SHP77 treated with DMSO at 0.1 percent for 48 hours (cell line): ENCODE results near the gene TP73.

Experiments used
- DNase-seq: peaks from one replicate; lab custom pipeline; 2025; lab: John Stamatoyannopoulos, UW

Gene TP73

GRCh38 chr1:3689138-3689750, 36.9 kb downstream of the TP73 start:
- no peak for DNase-seq

GRCh38 chr1:3690282-3691065, 38.2 kb downstream of the TP73 start:
- no peak for DNase-seq

- DNase-seq, result no peak
Measured at GRCh38 chr1:3691421-3692204, 39.3 kb downstream of the TP73 start.

GRCh38 chr1:3692598-3692997, 40.3 kb downstream of the TP73 start:
- no peak for DNase-seq

GRCh38 chr1:3693321-3693720, 41.0 kb downstream of the TP73 start:
- DNase-seq, result no peak

- DNase-seq, result peak; percentile 45
Measured at GRCh38 chr1:3695326-3696217, 43.3 kb downstream of the TP73 start.

GRCh38 chr1:3696689-3697088, 44.4 kb downstream of the TP73 start:
- DNase-seq, result no peak

GRCh38 chr1:3697104-3697503, 44.8 kb downstream of the TP73 start:
- no peak for DNase-seq

GRCh38 chr1:3697810-3698209, 45.5 kb downstream of the TP73 start:
- peak; percentile 81 for DNase-seq

- no peak for DNase-seq
Measured at GRCh38 chr1:3698660-3699408, 46.5 kb downstream of the TP73 start.

- no peak for DNase-seq
Measured at GRCh38 chr1:3699596-3699995, 47.3 kb downstream of the TP73 start.

GRCh38 chr1:3700631-3701030, 48.3 kb downstream of the TP73 start:
- DNase-seq, result no peak

- no peak for DNase-seq
Measured at GRCh38 chr1:3702528-3702927, 50.2 kb downstream of the TP73 start.

- no peak for DNase-seq
Measured at GRCh38 chr1:3702990-3703728, 50.8 kb downstream of the TP73 start.

- no peak for DNase-seq
Measured at GRCh38 chr1:3703786-3704371, 51.6 kb downstream of the TP73 start.

- DNase-seq, result no peak
Measured at GRCh38 chr1:3705341-3705950, 53.1 kb downstream of the TP73 start.

- no peak for DNase-seq
Measured at GRCh38 chr1:3706651-3707297, 54.5 kb downstream of the TP73 start.

- no peak for DNase-seq
Measured at GRCh38 chr1:3707298-3707938, 55.1 kb downstream of the TP73 start.

- no peak for DNase-seq
Measured at GRCh38 chr1:3707939-3708328, 55.6 kb downstream of the TP73 start.
